Fibroblast of villous mesenchyme (primary cell): ENCODE results near the gene FSHB. TPM values are rescaled to one million over a fixed set of nuclear protein-coding genes. Genes with fewer than 3 reads are reported as not detected.
"Not testable (repeated sequence)": the region's sequence is repeated elsewhere in the genome, so short reads cannot be mapped to it uniquely, and the experiment has no call there.

Source experiments
- DNase-seq: peaks from one replicate; pipeline ENCODE4 v3.0.0-alpha.2; 2010; ENCODE audit warnings: low read depth
- H3K4me3 ChIP-seq: 2 replicates; pipeline ENCODE4 v1.5.1; 2011; ENCODE audit warnings: low read depth, mild to moderate bottlenecking, low read length
- total RNA-seq: library from RNA; depleted of rRNA; stranded (reverse); fragments of >200 nt; gene quantifications from 2 replicates; pipeline ENCODE4 v1.2.3, GENCODE V29; 2012
- TF ChIP-seq, protein P1 (sequence below): IDR thresholded peaks from 2 replicates; pipeline ENCODE4 v1.5.1; 2012; ENCODE audit warnings: low read depth, mild to moderate bottlenecking, low read length; ENCODE audit not compliant: insufficient read depth

Gene FSHB
- not detected in 2 replicates for total RNA-seq

DNA sequence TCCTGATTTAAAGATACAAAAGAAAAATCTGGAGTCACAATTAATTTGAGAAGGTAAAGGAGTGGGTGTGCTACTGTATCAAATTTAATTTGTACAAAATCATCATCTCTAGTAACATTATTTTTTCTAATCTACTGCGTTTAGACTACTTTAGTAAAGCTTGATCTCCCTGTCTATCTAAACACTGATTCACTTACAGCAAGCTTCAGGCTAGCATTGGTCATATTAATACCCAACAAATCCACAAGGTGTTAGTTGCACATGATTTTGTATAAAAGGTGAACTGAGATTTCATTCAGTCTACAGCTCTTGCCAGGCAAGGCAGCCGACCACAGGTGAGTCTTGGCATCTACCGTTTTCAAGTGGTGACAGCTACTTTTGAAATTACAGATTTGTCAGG lies at the start of gene FSHB:
Gene FSHB (plus strand): TSS at position 301 of the 400 bp plus-strand sequence. CDS start 889 bp downstream, outside the sequence.
- TF ChIP-seq, protein P1, sequence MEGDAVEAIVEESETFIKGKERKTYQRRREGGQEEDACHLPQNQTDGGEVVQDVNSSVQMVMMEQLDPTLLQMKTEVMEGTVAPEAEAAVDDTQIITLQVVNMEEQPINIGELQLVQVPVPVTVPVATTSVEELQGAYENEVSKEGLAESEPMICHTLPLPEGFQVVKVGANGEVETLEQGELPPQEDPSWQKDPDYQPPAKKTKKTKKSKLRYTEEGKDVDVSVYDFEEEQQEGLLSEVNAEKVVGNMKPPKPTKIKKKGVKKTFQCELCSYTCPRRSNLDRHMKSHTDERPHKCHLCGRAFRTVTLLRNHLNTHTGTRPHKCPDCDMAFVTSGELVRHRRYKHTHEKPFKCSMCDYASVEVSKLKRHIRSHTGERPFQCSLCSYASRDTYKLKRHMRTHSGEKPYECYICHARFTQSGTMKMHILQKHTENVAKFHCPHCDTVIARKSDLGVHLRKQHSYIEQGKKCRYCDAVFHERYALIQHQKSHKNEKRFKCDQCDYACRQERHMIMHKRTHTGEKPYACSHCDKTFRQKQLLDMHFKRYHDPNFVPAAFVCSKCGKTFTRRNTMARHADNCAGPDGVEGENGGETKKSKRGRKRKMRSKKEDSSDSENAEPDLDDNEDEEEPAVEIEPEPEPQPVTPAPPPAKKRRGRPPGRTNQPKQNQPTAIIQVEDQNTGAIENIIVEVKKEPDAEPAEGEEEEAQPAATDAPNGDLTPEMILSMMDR = no peak
- no peak for DNase-seq
- no peak within 1 kb of the TSS for H3K4me3 ChIP-seq

DNA sequence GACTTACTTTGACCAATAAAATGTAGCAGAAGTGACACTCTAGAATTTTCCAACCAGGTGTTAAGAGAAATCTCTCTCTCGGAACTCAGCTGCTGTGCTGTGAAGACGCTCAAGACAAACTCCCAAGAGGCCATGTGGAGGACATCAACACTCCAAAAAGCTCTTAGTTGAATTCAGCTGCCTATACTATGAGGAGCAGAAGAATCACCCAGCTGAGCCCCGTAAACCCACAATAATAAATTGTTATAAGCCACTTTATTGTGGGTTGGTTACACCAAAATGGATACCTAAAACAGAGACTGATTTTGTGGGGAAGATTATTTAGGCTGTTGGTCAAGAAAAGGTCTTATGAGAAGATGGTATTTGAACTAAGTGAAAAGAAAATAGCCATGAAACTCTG lies 44.1 kb upstream of the FSHB start:
- TF ChIP-seq, protein P1 = no peak
- H3K4me3 ChIP-seq = no peak overlapping the region
- DNase-seq = no peak

DNA sequence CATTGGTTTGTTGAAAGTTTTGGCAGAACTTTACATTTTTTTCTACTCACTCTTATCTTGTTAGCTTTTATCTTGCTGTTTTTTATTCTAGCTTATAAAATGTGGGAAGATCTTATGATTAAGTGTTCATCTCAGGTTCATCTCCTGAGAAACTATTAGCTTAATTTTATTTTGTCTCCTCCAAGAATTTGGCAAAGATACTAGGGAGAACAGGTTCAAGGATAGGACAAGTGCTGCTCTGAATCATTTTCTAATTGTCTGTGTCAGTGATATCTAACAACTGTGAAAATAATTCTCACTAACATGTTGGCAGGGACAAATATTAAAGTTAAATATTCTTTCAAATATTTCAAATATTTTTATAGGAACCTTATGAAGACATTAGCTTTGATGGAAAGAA lies 38.2 kb upstream of the FSHB start:
- TF ChIP-seq, protein P1 = no peak
- no peak for DNase-seq
- no peak overlapping the region for H3K4me3 ChIP-seq

DNA sequence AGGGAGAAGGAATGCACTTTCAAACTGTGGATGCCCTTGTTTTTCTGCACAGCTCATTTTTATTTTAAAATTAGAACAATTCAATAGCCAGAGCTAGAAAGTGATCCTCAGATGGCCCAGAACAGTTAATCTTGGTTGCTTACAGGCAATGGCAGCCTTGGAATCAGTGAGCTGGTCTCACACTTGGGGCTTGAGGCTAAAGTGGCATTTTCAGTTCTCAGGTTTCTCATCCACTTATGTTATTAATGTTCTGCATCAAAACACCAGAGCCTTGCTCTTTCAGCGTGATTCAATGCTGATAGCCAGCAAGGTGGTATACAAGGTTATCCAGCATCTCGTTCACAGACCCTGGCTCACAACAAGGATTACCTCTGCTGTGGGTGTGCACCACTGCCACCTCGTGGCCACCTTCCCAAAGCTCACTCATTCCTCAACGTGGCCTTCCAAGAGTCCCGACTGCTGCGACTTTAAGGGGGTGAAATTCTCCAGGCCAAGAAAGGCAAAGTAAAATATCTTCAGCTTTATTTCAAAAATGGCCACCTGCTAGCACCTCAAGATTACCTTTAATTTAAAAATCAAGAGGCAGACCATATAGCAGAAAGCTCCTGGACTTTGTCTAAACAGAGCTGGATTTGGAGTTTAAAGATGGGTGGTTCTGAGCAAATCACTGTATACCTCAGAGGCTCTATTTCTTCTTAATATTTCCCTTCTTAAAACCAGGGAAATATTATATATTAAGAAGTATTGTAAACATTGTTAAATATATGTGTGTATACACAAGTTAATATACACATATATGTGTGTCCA lies 34.2 kb upstream of the FSHB start:
- peak; percentile 8 for DNase-seq
- H3K4me3 ChIP-seq = no peak overlapping the region
- TF ChIP-seq, protein P1 = peak; percentile 70

DNA sequence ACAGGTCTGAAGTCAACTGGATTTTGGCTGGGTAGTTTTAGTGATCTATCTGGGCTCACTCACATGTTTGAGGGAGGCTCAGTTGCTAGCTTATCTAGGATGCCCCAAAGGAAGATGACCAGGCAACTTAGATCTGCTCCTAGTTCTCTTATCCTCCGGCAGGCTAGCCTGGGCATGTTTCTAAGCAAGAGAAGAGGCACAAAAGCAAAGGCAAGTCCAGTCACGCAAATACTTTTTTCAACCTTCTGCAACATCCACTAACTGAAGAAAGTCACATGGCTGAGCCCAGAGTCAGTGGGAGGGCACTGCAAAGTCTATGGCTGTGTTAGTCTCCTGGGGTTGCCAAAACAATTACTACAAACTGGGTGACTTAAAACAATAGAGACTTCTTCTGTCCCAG lies 32.9 kb upstream of the FSHB start:
- no peak overlapping the region for H3K4me3 ChIP-seq
- TF ChIP-seq, protein P1 = no peak
- DNase-seq = no peak

DNA sequence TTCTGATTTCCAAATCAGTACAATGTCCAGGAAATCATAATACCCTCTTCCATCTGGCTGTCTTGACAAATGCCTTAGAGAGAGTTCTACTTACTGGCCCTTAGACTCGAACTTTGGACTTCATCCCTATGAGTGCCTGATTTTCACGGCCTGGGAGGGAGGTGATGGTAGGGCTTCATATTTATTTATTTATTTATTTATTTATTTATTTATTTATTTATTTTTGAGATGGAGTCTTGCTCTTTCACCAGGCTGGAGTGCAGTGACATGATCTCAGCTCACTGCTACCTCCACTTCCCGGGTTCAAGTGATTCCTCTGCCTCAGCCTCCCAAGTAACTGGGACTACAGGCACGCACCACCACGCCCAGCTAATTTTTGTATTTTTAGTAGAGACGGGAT lies 27.8 kb upstream of the FSHB start:
- not testable (repeated sequence) for DNase-seq, H3K4me3 ChIP-seq

DNA sequence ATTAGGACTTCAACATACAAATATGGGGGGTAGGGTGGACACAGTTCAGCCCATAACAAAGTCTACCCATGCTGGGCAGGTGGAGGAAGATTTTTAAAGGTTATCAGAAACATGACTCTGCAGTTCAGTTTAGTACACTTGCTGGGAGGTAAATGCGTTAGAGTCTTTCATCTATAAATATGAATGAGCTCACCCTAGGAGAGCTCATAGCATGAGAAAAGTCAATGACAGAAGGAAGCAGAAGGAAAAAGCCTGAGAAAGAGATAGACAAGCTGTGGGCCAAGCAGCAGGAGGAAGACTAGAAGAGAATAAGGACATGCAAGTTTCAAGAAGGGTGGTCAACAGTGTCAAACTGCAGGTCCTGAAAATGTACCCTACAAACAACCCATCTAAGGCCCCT lies 27.0 kb upstream of the FSHB start:
- no peak overlapping the region for H3K4me3 ChIP-seq
- no peak for DNase-seq
- TF ChIP-seq, protein P1 = no peak
